Mucosa of stomach (tissue), 1 donor: ENCODE measurements around the gene EXOSC6.
A peak's percentile ranks its signal among the peaks of the same experiment; 100 is the strongest.
"Not testable (repeated sequence)": the region's sequence is repeated elsewhere in the genome, so short reads cannot be mapped to it uniquely, and the experiment has no call there.

Source experiments
- H3K27me3 ChIP-seq: one replicate; pipeline ENCODE4 v1.7.0; 2013; ENCODE audit warnings: mild to moderate bottlenecking, low read length; ENCODE audit not compliant: control insufficient read depth, insufficient read depth
- H3K36me3 ChIP-seq: one replicate; pipeline ENCODE4 v1.7.0; 2013; ENCODE audit warnings: low read length; ENCODE audit not compliant: control insufficient read depth, insufficient read depth
- H3K4me1 ChIP-seq: one replicate; pipeline ENCODE4 v1.7.0; 2013; ENCODE audit warnings: mild to moderate bottlenecking, low read length; ENCODE audit not compliant: control insufficient read depth, insufficient read depth
- H3K4me3 ChIP-seq: one replicate; pipeline ENCODE4 v1.7.0; 2013; ENCODE audit warnings: low read length
- H3K9ac ChIP-seq: one replicate; pipeline ENCODE4 v1.7.0; 2013; ENCODE audit warnings: mild to moderate bottlenecking, low read length, moderate library complexity
- H3K9me3 ChIP-seq: one replicate; pipeline ENCODE4 v1.7.0; 2013; ENCODE audit warnings: mild to moderate bottlenecking, low read length, moderate library complexity; ENCODE audit not compliant: control insufficient read depth
- donor health status: Pancreatic carcinoma.

EXOSC6 gene

GRCh38 chr16:70253291-70254106 is 1.8 kb upstream of the EXOSC6 start:
- H3K9me3 ChIP-seq, result no peaks in the 10 kb centered on the region
- H3K4me3 ChIP-seq, result no peak overlapping the region
- H3K4me1 ChIP-seq, result no peaks in the 10 kb centered on the region
- no peak overlapping the region for H3K9ac ChIP-seq
- no peaks in the 10 kb centered on the region for H3K27me3 ChIP-seq
- peaks cover 23% of the 10 kb centered on the region for H3K36me3 ChIP-seq

DNA sequence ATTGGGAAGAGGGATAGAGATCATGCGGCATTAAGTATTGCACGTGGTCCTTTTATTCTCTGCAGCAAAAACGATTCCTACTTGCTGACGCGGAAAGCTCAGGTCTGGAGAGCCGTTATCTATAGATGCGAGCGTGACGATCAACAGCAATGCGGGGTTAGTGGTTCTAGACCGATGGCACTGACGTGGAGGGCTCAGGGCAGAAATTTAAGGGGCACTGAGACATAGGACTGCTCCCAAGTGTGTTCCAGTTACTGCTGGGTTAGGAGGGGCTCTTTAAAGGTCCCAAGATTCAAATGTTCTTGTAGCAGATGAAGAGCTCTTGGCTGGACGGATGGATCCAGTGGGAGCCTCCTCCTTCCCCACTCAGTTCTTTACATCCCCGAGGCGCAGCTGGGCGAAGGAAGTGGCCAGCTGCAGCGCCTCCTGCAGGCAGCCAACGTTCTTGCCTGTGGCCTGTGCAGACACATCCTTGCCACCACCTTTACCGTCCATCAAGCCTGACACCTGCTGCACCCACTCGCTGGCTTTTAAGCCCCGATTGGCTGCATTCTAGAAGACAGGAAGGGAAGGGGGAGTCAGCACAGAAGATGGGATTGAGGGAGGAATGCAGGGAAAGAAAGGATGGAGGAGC is 732 bp upstream of the EXOSC6 start:
- Histone ChIP-seq H3K9me3 (no peaks in the 10 kb centered on the region), H3K27me3 (no peaks in the 10 kb centered on the region), H3K4me1 (no peaks in the 10 kb centered on the region), H3K9ac (no peak overlapping the region), H3K4me3 (no peak overlapping the region), H3K36me3 (peaks cover 18% of the 10 kb centered on the region)

DNA sequence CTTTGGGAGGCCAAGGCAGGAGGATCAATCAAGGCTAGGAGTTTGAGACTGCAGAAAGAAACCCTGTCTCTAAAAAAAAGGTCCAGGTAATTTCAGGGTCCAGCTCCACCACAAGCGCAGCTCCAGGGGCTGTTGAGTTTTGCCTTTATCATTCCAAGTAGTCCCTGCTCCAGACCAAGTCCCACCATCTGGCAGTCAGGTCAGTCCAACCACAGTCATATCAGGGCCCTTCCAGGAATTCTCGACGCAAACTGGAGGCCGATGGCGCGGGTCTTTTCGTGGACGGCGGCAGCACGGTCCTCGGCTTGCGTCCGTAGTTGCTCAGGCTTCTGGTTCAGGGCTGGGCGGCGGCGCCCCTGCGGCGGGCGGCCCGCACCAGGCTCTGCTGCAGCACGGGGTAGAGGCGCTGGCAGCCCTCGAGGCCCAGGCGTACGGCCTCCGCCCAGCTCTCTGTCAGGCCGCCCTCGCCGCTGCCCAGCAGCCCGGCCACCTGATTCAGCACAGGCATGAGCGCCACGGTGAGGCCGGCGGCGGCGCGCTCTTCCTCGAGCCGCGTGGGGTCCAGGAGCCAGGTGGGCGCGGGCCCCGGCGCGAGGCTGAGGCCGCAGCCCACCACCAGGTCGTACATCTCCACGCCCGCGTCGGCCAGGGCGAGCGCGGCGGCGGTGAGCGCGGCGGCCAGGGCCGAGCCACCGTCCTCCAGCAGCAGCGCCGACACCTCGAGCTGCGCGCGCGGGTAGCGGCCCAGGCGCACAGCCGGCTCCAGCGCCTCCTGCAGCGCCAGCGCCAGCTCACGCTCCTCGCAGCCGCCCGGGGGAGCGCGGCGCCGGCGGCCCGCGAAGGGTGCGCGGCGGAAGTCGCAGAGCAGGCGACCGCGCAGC is 752 bp downstream of the EXOSC6 start:
- no peaks in the 10 kb centered on the region for H3K9me3 ChIP-seq
- H3K36me3 ChIP-seq, result peaks cover 17% of the 10 kb centered on the region
- no peaks in the 10 kb centered on the region for H3K27me3 ChIP-seq
- H3K4me3 ChIP-seq, result peak overlapping the region; percentile 25
- H3K4me1 ChIP-seq, result no peaks in the 10 kb centered on the region
- H3K9ac ChIP-seq, result peak overlapping the region; percentile 66

DNA sequence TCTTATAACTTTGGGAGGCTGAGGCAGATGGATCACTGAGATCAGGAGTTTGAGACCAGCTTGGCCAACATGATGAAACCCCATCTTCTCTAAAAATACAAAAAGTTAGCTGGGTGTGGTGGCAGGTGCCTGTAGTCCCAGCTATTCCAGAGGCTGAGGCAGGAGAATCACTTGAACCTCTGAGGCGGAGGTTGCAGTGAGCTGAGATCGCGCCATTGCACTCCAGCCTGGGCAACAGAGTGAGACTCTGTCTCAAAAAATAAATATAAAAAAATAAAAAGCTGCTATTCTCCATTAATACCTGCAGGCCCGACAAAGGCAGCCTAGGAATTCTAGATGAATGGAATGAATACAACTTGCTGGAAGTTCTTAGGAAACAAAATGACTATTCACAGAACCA is 2.0 kb downstream of the EXOSC6 start:
- H3K36me3 ChIP-seq, result peaks cover 11% of the 10 kb centered on the region
- H3K4me3 ChIP-seq, result not testable (repeated sequence)

GRCh38 chr16:70238773-70239172 is 13.0 kb downstream of the EXOSC6 start:
- H3K36me3 ChIP-seq, H3K4me1 ChIP-seq, H3K9me3 ChIP-seq, H3K4me3 ChIP-seq, H3K9ac ChIP-seq, H3K27me3 ChIP-seq: not testable (repeated sequence)

More for the DNA sequence above, 2.0 kb downstream of the EXOSC6 start:
- not testable (repeated sequence) for H3K9ac ChIP-seq, H3K27me3 ChIP-seq, H3K4me1 ChIP-seq, H3K9me3 ChIP-seq

GRCh38 chr16:70231831-70232230 is 19.9 kb downstream of the EXOSC6 start:
- H3K9me3 ChIP-seq, H3K36me3 ChIP-seq, H3K27me3 ChIP-seq, H3K9ac ChIP-seq, H3K4me1 ChIP-seq, H3K4me3 ChIP-seq: not testable (repeated sequence)

DNA sequence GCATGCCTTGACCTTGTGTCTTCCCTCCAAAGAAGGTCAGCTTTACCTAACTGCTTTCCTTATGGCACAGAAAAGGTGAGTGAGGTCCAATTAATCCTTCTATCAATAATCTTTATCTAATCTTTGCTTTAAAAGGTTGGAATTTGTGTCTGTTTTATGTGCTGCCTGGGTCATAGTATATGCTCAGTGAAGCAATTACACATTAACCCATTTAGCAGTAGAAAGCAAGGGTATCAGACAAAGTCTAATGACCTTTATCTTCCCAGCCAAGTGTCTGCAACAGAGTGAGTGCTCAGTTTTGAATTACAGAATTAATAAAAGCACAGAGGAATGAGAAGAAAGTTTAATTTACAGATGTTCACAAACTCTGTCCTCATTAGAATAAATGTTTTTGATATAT is 25.7 kb downstream of the EXOSC6 start:
- not testable (repeated sequence) for H3K36me3 ChIP-seq, H3K4me1 ChIP-seq, H3K4me3 ChIP-seq, H3K27me3 ChIP-seq, H3K9ac ChIP-seq, H3K9me3 ChIP-seq

- H3K4me1 ChIP-seq, H3K4me3 ChIP-seq, H3K27me3 ChIP-seq, H3K36me3 ChIP-seq, H3K9ac ChIP-seq, H3K9me3 ChIP-seq: not testable (repeated sequence)
Observed at GRCh38 chr16:70225430-70225829, 26.3 kb downstream of the EXOSC6 start.

DNA sequence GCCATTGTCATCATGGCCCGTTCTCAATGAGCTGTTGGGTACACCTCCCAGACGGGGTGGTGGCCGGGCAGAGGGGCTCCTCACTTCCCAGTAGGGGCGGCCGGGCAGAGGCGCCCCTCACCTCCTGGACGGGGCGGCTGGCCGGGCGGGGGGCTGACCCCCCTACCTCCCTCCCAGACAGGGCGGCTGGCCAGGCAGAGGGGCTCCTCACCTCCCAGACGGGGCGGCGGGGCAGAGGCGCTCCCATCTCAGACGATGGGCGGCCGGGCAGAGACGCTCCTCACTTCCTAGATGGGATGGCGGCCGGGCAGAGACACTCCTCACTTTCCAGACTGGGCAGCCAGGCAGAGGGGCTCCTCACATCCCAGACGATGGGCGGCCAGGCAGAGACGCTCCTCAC is 27.1 kb downstream of the EXOSC6 start:
- H3K9me3 ChIP-seq, H3K9ac ChIP-seq, H3K4me1 ChIP-seq, H3K27me3 ChIP-seq, H3K4me3 ChIP-seq, H3K36me3 ChIP-seq: not testable (repeated sequence)

DNA sequence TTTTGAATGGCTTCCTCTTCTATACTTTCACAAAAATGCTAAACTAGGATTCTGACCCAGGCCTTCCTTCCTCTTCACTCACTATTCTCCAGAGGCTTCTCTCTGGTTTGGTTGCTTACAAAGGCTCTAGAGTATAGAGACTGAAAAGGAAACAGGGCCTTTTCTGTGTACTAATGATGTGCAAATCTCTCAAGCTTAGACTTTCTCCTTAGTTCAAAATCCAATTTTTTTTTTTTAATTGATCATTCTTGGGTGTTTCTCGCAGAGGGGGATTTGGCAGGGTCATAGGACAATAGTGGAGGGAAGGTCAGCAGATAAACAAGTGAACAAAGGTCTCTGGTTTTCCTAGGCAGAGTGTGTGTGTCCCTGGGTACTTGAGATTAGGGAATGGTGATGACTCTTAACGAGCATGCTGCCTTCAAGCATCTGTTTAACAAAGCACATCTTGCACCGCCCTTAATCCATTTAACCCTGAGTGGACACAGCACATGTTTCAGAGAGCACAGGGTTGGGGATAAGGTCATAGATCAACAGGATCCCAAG is 27.7 kb downstream of the EXOSC6 start:
- not testable (repeated sequence) for H3K4me3 ChIP-seq, H3K27me3 ChIP-seq, H3K9ac ChIP-seq, H3K4me1 ChIP-seq, H3K9me3 ChIP-seq, H3K36me3 ChIP-seq

DNA sequence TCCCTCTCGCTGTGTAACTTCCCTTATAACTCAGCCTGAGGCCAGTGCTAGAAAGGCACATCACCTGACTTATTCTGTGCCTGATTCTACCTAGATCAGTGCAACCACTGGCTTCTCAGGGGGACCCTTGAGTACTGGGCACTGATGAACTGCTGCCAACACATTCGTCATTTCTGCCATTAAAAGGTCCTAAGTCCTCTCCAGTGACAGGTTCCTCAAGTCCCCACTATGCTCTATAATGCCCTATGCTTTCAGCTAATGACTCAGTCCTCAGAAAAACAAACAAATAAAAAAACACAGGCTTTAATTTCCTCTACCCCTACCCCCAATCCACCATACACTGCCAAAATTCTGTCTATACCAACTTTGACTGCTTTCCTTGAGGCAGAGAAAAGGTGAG is 28.5 kb downstream of the EXOSC6 start:
- H3K27me3 ChIP-seq, H3K4me1 ChIP-seq, H3K9me3 ChIP-seq, H3K4me3 ChIP-seq, H3K9ac ChIP-seq, H3K36me3 ChIP-seq: not testable (repeated sequence)

DNA sequence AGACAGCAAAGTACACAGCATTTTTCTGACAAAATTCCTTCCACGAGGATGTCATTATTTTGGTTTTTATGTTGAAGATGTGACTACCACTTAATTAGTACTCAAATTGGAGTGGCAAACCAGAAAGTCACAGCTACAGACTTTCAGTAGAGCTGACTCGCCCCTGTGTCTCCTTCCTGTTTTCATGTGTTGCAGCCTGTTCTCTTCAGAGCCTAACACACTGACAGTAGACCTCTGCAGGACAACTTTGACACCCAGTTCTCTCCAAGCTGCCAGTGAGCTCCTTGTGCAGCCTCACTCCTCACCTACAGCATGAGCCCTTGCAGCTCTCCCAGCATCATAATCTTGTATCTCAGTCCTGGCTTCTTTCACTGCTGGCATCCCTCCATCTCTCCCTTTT is 29.2 kb downstream of the EXOSC6 start:
- not testable (repeated sequence) for H3K9me3 ChIP-seq, H3K4me1 ChIP-seq, H3K27me3 ChIP-seq, H3K4me3 ChIP-seq, H3K36me3 ChIP-seq, H3K9ac ChIP-seq
